ENCODE results near the gene DNMT3A. TPM values are rescaled to one million over a fixed set of nuclear protein-coding genes. Genes with fewer than 3 reads are reported as not detected.

Gene DNMT3A
- total RNA-seq, 1 donor from 2014 or later = 12.9 TPM

DNA sequence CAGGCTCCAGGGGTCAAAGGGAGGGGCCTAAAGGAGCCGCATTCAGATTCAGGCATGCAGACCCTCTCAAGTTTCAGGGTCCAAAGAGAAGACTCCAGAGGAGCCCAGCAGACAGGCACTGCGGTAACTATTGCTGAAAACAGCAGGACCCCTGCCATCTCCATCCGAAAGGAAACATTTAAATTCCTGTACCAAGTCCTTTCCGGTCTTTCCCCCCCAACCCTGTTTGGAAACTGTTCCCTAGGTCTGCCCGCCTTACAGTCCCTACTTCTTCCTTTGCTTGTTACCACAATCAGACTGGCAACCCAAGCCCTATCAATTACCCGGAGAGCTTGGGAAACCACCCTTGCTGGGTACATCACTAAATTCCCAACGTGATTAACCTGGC, 82.0 kb downstream of the DNMT3A start:
- H3K27me3 ChIP-seq (ENCODE audit: control insufficient read depth, insufficient read depth, low read length) = no peaks in the 10 kb centered on the region
- no peak overlapping the region for H3K4me3 ChIP-seq (ENCODE audit: low read depth, low read length)
- peaks cover 2% of the 10 kb centered on the region for H3K36me3 ChIP-seq (ENCODE audit: control insufficient read depth, insufficient read depth, low read length)
- no peak for FAIRE-seq
- no peak for DNase-seq (ENCODE audit: low read depth)
- TF ChIP-seq, protein P1, sequence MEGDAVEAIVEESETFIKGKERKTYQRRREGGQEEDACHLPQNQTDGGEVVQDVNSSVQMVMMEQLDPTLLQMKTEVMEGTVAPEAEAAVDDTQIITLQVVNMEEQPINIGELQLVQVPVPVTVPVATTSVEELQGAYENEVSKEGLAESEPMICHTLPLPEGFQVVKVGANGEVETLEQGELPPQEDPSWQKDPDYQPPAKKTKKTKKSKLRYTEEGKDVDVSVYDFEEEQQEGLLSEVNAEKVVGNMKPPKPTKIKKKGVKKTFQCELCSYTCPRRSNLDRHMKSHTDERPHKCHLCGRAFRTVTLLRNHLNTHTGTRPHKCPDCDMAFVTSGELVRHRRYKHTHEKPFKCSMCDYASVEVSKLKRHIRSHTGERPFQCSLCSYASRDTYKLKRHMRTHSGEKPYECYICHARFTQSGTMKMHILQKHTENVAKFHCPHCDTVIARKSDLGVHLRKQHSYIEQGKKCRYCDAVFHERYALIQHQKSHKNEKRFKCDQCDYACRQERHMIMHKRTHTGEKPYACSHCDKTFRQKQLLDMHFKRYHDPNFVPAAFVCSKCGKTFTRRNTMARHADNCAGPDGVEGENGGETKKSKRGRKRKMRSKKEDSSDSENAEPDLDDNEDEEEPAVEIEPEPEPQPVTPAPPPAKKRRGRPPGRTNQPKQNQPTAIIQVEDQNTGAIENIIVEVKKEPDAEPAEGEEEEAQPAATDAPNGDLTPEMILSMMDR (IDR thresholded peaks at IDR 0.05; ENCODE audit: insufficient read depth, low read length, severe bottlenecking) = no peak

DNA sequence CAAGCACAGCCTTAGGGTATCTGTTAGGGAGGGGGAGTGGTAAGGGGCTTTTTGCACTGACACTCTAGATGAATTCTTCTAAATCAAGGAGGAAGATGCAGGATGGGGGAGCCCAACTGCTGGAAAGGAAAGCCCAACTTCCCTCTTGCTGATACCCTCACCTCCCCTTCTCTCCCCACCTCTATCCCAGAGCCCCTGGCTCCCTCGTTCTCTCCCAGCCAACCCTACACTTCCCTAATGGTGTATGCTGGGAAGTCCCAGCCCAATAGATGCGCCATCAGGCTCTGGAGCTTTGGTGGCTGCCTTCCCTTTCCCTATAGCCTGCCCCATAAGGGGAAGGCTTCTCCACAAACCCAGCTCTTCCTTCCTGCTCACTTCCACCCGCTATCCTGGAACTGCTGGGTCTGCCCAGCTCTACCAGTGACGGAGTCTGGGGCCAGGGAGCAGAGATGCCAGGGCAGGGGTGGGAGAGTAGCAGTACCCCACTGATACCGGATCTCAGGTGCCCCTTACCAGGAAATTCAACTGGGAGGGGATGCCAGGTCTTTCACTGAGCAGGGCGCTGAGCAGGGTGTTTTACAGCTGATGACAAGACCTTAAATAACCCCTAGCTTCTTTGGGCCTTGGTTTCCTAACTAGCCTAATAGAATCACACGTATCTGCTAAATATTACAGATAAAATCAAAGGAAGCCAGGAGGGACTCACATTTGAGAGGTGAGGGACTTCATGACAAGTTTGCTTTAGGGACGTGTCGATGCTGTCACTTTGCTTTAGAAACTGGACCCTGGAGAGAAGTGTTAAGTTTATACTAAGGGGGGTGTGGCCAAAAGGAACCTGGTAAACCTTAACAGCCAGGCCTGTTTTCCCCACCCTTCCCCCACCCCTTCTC, 82.6 kb downstream of the DNMT3A start:
- DNase-seq (ENCODE audit: low read depth) = no peak
- no peak for FAIRE-seq
- H3K4me3 ChIP-seq (ENCODE audit: low read depth, low read length) = no peak overlapping the region
- H3K36me3 ChIP-seq (ENCODE audit: control insufficient read depth, insufficient read depth, low read length) = peaks cover 2% of the 10 kb centered on the region
- H3K27me3 ChIP-seq (ENCODE audit: control insufficient read depth, insufficient read depth, low read length) = no peaks in the 10 kb centered on the region
- TF ChIP-seq, protein P1 (IDR thresholded peaks at IDR 0.05; ENCODE audit: insufficient read depth, low read length, severe bottlenecking) = no peak

DNA sequence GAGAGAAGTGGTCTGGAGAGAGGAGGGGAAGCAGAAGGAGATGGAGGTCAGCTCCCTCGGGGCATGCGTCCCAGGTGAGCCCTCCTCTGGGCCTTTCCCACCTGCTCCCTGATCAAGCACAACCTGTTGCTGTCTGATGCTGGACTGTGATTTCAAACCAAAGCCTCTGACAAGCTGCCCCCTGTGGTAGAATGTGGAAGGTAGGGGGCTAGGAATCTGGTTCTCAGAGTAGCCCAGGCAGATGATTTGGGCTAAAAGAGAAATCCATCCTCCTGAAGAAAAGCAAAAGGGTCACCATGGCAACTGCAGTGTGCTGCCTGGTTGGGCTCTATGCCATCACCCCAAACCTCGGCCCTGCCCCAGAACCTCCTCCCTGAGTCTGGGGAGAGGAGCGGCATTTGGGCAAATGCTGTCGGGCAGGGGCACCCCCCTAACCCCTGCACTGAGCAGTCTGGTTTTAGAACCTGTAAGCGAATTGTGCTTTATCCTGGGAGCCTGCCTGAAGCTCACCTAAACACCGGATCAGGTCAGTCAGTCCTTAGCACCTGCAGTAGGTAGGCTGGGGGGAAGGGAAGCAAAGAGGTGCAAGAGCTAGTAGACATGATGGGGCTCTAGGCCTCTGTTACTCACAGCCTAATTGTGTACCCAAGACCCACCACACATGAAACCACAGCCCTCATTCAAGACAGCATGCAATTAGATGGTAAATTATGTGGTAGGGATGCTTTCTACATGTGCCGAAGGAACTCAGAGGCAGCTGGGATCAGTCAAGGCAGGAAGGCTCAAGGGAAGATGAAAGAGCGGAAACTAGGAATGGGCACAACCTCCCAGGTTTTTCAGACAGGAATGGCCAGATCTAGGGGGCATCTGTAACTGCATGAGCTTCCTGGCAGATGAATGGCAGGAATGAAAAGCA, 83.5 kb downstream of the DNMT3A start:
- Histone ChIP-seq H3K36me3 (ENCODE audit: control insufficient read depth, insufficient read depth, low read length) (peaks cover 2% of the 10 kb centered on the region), H3K4me3 (ENCODE audit: low read depth, low read length) (no peak overlapping the region), H3K27me3 (ENCODE audit: control insufficient read depth, insufficient read depth, low read length) (no peaks in the 10 kb centered on the region)
- peak; percentile 28 for FAIRE-seq
- no peak for DNase-seq (ENCODE audit: low read depth)
- TF ChIP-seq, protein P1 (IDR thresholded peaks at IDR 0.05; ENCODE audit: insufficient read depth, low read length, severe bottlenecking) = no peak

DNA sequence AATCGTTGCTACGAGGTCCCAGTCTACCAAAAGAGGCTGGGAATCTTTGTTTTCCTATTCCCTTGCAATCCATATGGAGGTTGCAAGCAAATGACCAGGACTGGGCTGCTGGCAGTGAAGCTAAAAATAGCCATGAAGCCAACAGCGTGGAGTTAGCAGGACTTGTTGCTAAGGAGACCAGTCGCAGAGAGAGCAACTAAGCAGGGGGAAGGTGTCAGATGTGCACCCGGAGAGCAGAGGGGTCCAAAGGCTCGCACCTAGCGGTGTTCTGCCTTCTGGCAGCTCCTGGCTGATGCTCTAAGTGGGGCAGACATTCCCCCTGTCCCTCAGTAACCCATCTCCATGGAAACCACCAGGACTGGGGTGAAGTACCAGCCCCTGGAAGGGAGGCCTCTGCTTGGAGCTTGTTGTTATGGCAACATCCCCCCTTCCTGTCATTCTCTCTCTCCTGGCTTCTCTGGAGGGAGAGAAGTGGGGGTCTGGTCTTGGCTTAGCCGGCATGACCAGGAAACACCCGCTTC, 84.6 kb downstream of the DNMT3A start:
- H3K27me3 ChIP-seq (ENCODE audit: control insufficient read depth, insufficient read depth, low read length) = no peaks in the 10 kb centered on the region
- no peak overlapping the region for H3K4me3 ChIP-seq (ENCODE audit: low read depth, low read length)
- TF ChIP-seq, protein P1 (IDR thresholded peaks at IDR 0.05; ENCODE audit: insufficient read depth, low read length, severe bottlenecking) = no peak
- FAIRE-seq (no peak), DNase-seq (ENCODE audit: low read depth) (no peak)
- H3K36me3 ChIP-seq (ENCODE audit: control insufficient read depth, insufficient read depth, low read length) = peaks cover 2% of the 10 kb centered on the region

DNA sequence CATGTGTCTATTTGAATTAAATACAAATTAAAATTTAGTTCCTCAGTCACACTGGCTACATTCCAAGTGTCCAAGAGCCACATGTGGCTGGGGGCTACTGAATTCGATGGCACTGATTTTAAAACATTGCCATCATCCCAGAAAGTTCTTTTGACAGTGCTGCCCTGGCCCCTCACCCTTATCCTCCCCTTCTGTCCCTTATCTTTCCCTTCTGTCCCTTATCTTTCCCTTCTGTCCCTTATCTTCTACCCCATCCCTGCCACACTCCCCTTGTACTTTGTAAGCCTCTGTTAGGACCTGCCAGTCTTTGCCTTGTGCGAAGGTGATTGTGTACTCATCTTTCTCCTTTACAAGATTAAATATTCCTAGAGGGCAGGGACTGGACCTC, 85.2 kb downstream of the DNMT3A start:
- H3K27me3 ChIP-seq (ENCODE audit: control insufficient read depth, insufficient read depth, low read length) = no peaks in the 10 kb centered on the region
- no peak overlapping the region for H3K4me3 ChIP-seq (ENCODE audit: low read depth, low read length)
- FAIRE-seq = no peak
- no peak for DNase-seq (ENCODE audit: low read depth)
- TF ChIP-seq, protein P1 (IDR thresholded peaks at IDR 0.05; ENCODE audit: insufficient read depth, low read length, severe bottlenecking) = no peak
- peaks cover 2% of the 10 kb centered on the region for H3K36me3 ChIP-seq (ENCODE audit: control insufficient read depth, insufficient read depth, low read length)

Data from bronchial epithelial cell (primary cell).